ENCODE measurements around the gene C6orf15.
A peak's percentile ranks its signal among the peaks of the same experiment; 100 is the strongest.

Gene C6orf15

DNA sequence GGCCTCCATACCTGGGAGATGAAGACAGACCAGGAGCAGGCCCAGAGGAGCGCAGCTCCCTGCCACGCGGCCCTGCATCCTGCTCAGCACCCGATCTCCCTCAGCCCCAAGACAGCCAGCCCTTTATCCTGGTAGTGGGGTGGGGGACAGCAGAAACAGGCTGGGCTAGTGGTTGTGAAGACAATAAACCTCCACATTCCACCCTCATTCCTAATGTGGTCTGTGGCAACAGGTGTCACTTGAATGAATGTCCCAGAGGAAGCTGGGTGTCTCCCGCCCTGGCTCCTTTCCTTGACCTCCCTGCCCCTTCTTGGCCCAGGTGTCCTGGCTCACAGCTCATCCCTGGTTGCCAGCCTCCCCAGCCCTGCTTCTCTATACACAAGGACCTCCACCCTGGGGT, at the start of gene C6orf15:
C6orf15 (minus strand) TSS at position 98 of the 400 bp plus-strand sequence; CDS start at position 78, 20 bp downstream.
- DNase-seq = no peak

- no peak for DNase-seq
Measured at GRCh38 chr6:31161216-31162126, 49.1 kb upstream of the C6orf15 start.

GRCh38 chr6:31158863-31159855, 46.8 kb upstream of the C6orf15 start:
- DNase-seq = no peak

DNA sequence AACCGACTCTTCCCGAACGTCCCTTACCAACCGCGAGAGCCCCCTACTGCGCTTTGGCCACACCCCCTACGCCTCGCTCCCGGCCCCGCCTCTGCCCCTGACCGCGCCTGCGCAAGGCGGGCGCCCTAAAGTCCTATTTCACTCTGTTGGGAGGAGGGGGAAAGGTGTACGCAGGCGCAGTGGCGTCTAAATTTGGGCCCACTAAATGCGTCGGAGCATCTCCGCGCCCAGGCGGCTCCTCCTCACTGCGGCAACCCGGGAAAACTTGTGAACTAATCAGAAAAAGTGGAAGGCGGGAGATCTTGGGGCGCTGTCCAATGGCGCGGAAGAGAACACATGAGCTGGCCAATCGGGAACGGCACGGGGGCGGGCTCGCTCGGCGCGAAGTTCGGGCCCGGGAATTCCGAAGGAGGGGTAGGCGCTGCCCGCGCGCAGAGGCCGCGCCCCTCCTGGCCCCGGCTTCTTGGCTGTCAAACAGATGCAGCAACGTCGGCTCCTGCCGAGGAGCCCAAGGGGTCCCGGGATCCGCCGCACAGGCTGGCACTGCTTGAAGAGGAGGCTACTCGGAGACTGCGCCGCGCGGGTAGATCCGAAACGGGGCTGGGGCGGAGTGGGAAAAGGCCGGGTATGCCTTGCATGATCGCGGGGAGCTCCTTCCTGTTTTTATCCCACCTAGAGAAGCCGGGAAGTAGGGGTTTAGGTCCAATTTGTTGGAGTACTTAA, 45.9 kb upstream of the C6orf15 start, which contains the start of gene TCF19:
TCF19 (plus strand) TSS at position 450 of the 723 bp plus-strand sequence. CDS start 881 bp downstream, outside the sequence.
- peak; percentile 99 to 100 for DNase-seq

DNA sequence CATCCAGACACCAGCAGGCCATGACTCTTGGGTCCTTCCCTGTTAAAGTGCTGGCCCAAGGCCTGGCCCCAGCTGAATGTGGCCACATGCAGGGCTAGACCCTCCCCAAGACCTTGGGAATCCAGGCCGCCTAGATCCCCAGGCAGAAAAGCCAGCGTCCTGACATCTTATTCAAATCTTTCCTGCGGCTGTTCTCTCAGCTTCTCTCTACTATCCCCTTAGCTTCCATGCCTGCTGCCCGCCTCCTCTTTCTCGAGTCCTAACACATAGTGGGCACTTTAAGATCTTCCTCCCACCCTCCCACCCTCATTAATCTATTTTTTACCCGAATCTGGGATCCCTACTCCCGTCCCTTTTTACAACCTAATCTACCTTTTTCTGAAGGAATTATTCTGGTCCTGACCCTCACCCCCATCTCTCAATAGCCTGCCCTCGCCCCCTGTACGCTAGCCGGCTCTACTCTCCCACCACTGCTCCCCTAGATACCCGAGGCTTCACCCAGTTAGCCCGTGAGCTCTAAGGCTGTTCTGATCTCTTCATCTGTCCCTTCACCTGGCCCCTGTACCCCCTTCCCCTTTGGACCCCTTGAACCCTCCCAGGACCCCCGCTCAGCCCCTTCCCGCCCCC, 45.3 kb upstream of the C6orf15 start, which contains the start of gene CCHCR1:
CCHCR1 (minus strand) TSS at position 290 of the 627 bp plus-strand sequence; CDS start at position 88, 202 bp downstream.
- no peak for DNase-seq

DNA sequence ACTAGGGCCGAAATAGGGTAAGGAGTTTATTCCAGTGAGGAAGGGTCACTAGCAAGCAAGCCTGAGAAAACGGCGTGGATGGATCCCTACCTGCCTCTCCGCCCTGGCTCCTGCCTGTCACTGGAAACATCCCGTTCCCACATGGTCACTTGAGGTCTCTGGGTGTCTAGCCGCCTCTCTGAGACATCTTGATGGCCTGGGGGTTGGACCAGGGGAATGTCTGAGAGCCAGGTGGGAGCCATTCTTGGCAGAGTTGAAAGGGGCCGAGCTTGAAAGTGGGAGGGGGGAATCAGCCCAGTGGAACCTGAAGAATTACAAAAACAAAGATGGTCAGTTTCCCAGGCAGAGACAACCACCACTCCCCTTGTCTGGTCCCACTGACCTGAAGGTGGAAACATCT, 44.3 kb upstream of the C6orf15 start:
- DNase-seq = no peak

DNA sequence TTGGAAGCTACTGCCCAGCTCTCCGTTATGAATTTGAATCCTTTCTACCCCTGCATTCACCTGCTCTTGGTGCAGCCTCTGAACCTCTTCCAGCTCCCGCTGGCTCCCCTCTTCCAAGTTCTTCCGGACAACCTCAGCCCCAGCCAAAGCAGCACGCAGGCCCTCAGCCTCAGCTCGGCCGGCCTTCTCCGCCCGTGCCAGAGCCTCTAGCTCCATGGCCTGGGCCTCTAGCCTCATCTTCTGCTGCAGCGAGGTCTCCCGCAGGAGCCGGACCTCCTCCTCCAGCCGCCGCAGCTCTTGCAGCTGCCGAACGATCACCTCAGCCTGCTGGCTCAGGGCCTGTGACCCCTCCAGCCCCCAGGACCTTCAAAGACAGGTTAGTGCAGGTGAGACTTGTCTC, 42.1 kb upstream of the C6orf15 start:
- no peak for DNase-seq

- no peak for DNase-seq
Measured at GRCh38 chr6:31152781-31153180, 40.4 kb upstream of the C6orf15 start.

- DNase-seq = no peak
Measured at GRCh38 chr6:31149827-31150447, 37.6 kb upstream of the C6orf15 start.

DNA sequence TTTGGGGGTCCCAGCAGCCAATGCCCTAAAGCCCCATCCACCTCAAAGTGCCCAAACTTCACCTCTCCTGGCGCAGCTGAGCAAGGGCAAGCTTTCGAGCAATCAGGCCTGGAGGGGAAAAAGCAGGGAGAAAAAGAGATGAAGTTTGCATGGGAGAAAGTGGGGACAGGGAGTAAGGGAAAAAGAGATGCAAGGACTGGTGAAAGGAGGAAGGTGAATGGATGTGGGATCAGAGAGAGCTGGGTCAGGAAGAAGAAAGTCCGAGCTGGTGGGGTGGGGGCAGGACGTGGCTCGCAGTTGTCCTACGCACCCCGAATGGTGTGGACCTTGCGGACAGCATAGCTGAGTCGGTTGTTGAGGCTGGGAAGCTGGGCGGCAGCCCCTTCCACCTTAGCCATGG, 33.0 kb upstream of the C6orf15 start:
- DNase-seq = no peak

DNA sequence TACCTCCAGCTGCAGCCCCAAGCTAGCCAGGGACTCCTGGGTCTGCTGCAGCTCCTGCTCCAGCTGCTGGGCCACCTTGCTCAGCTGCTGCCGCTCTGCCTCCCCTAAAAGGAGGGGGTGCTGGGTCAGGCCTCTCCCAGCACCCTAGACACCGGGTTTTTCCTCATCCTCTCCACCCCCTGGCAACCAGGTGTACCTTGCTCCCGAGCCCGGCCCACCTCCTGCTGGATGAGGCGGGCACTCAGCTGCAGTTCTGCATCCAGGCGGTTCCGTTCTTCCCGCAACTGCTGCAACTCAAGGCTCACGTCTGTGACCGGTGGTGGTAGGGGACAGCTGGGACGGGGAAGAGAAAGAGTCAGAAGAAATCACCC, 32.6 kb upstream of the C6orf15 start:
- DNase-seq = no peak

DNA sequence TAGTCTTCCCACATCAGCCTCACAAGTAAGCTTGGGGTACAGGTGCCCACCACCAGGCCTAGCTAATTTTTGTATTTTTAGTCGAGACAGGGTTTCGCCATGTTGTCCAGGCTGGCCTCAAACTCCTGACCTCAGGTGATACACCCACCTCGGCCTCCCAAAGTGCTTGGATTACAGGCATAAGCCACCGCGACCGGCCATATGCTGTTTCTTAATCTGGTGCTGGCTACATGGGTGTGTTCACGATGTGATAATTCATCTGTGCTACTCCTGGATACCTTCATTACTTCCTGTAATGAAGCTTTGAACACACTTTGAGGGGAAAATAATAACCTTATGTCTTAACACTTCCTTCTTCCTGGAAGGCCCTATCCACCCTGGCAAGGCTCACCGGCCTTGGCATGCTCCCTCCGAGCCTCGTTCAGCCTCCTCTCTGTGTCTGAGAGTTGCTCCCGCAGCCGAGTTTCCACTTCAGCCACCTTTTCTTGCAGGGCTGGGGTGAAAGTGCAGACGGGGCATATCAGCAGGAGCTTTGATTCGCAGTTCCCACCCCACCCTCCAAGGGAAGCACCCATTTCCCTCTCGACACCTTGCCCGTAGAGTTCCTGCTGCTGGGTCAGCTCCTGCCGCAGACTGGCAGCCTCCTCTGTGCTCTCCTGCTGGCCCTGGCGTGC, 32.1 kb upstream of the C6orf15 start:
- no peak for DNase-seq

GRCh38 chr6:31143148-31143547, 30.8 kb upstream of the C6orf15 start:
- no peak for DNase-seq

- DNase-seq = peak in 1 of 2 donors; percentile 29
Measured at GRCh38 chr6:31142361-31142761, 30.0 kb upstream of the C6orf15 start.

DNA sequence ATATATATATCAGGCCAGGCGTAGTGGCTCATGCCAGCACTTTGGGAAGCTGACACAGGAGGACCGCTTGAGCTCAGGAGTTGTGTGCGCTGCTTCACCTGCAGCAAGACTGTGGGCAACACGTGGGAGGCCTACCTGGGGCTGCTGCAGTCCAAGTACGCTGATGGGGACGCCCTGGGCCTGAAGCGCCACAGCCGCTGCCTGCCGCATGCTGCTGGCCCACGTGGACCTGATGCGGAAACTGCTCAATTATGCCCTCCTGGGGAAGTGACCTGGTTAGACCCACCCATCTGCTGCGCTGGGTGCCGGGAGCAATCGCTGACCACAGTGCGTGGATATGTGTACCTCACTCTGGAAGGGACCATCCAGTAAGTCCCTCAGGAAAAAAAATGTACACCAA, 28.3 kb upstream of the C6orf15 start:
- no peak for DNase-seq

- DNase-seq = no peak
Measured at GRCh38 chr6:31139599-31139998, 27.2 kb upstream of the C6orf15 start.

DNA sequence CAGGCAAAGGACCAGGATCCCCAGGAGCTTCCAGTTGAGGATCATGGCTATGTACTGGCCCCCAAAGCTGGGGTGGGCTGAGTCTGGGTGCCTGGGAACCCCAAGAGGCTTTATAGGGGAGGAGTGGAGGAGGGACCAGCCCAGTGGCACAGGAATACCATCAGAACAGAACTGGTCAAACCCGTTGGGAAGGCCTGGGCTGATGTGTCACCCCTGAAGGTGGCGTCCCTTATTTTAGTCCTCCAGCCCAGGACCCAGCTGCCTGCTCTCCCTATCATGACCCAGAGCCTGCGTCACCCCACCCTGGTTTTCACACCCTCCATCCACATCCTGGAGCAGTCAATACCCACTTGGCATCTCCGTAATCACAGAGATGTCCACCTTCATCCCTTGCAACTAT, 26.6 kb upstream of the C6orf15 start, which contains the start of gene PSORS1C2:
PSORS1C2 (minus strand) TSS at position 85 of the 400 bp plus-strand sequence; CDS start at position 45, 40 bp downstream.
- no peak for DNase-seq

DNA sequence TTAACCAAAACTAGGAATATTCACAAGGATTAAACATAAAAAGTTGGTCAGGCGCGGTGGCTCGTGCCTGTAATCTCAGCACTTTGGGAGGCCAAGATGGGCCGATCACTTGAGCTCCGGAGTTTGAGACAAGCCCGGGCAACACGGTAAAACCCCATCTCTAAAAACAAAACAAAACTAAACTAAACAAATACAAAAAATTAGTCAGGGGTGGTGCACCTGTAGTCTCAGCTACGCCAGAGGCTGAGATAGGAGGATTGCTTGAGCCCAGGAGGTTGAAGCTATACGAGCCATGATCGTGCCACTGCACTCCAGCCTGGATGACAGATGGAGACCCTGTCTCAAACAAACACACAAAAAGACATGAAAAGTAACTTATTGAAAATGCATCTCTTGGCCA, 23.3 kb upstream of the C6orf15 start:
- no peak for DNase-seq

DNA sequence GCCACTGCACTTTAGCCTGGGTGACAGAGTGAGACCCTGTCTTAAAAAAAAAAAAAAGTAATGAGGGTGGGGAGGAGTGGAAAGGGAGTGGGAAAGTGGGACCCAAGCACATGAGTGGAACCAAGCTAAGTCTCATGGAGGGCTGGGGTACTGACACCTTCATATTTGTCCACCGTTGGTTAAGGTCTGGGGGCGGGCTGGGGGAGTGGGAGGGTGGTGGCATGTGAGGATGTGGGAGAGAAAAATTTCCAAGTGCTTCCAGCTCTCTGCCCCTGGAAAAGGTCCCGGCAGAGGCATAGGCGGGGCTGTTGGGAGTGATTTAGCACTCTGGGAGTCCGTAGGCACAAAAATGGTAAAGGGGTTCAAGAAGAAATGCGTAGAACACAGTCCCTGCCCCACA, 20.4 kb upstream of the C6orf15 start:
- DNase-seq = no peak

GRCh38 chr6:31131595-31131994, 19.2 kb upstream of the C6orf15 start:
- no peak for DNase-seq

DNA sequence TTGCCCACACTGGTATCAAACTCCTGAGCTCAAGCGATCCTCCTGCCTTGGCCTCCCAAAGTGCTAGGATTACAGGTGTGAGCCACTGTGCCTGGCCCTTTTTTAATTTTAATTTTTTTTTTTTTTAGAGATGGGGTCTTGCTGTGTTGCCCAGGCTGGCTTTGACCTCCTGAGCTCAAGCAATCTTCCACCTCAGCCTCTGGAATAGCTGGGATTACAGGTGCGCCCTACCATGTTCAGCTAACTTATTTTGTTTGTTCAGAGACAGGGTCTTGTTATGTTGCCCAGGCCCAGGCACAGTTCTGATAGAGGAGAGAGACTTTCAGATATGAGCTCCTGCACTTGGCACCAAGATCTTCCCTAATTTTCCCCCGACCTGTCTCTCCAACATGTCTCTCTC, 18.4 kb upstream of the C6orf15 start:
- no peak for DNase-seq
